Gastrocnemius medialis (tissue), 4 donors: ENCODE results near the gene CSRNP3. TPM values are rescaled to one million over a fixed set of nuclear protein-coding genes. Genes with fewer than 3 reads are reported as not detected.

ENCODE experiments used
- ATAC-seq, 2 donors: fragments of 150-250 bp; one replicate each; pipeline ENCODE4 v1.9.1; 2016
- DNase-seq, 2 donors: peaks; one replicate each; pipeline ENCODE4 v3.0.0-alpha.2; 2019
- H3K27ac ChIP-seq, 4 donors: fragments of 200-600 bp; sonication (generic); 1 replicate in 1 of 4; 2 replicates in 3 of 4; pipeline ENCODE4 v1.5.1; 2016 to 2018; ENCODE audit warnings: mild to moderate bottlenecking in 2 of 4, moderate library complexity in 1 of 4
- H3K27me3 ChIP-seq, 3 donors: fragments of 200-600 bp; sonication (generic) in 2 of 3; 1 replicate in 1 of 3; 2 replicates in 2 of 3; pipeline versions ENCODE4 v1.5.1 to v1.6.0; 2016 to 2019; ENCODE audit warnings: mild to moderate bottlenecking in 1 of 3, moderate library complexity in 1 of 3
- H3K36me3 ChIP-seq, 2 donors: fragments of 200-600 bp; sonication (generic) in 1 of 2; one replicate each; pipeline ENCODE4 v1.5.1; 2017 to 2018
- H3K4me1 ChIP-seq, 2 donors: fragments of 200-600 bp; sonication (generic) in 1 of 2; one replicate each; pipeline ENCODE4 v1.5.1; 2016 to 2017; ENCODE audit warnings: mild to moderate bottlenecking in 2 of 2
- H3K4me3 ChIP-seq, 4 donors: fragments of 200-600 bp; sonication (generic) in 3 of 4; 1 replicate in 1 of 4; 2 replicates in 3 of 4; pipeline ENCODE4 v1.5.1; 2016 to 2019; ENCODE audit warnings: mild to moderate bottlenecking in 2 of 4
- H3K9me3 ChIP-seq, 3 donors: fragments of 200-600 bp; sonication (generic) in 2 of 3; 1 replicate in 1 of 3; 2 replicates in 2 of 3; pipeline ENCODE4 v1.5.1; 2016 to 2019
- POLR2A ChIP-seq, 2 donors: fragments of 450-650 bp; IDR thresholded peaks; one replicate each; pipeline ENCODE4 v1.6.1; 2017; ENCODE audit warnings: antibody characterized with exemption in 2 of 2, mild to moderate bottlenecking in 2 of 2, moderate library complexity in 2 of 2
- in situ Hi-C, 4 donors: fragments of 200-750 bp; cut with MboI; loops; one replicate each; pipeline versions ENCODE4 v1.15.0 to v1.8.0; 2017; ENCODE audit warnings: low sequenced_read_pairs in 4 of 4
- intact Hi-C: fragments of 100-400 bp; cut with DNase I; formaldehyde crosslinking; loops from one replicate; pipeline ENCODE4 v1.15.1; 2023; ENCODE audit warnings: low total_unique reads
- total RNA-seq, 4 donors: library from RNA; depleted of rRNA; stranded (reverse); fragments of >200 nt; gene quantifications; one replicate each; pipeline versions ENCODE4 v1.1.0 to v1.2.3, GENCODE V29; 2016
- TF ChIP-seq, protein P1 (sequence below), 5 experiments: fragments of 450-650 bp in 3 of 5; fragments of 200-600 bp in 2 of 5; sonication (generic) in 2 of 5; IDR thresholded peaks in 4 of 5; conservative IDR thresholded peaks in 1 of 5; 1 replicate in 4 of 5; 2 replicates in 1 of 5; pipeline ENCODE4 v1.5.1; 2016 to 2019; ENCODE audit warnings: antibody characterized with exemption in 5 of 5, mild to moderate bottlenecking in 3 of 5, moderate library complexity in 3 of 5

Gene CSRNP3
- total RNA-seq, 4 donors from 2014 or later, result 0.05 to 0.27 (median 0.08) TPM

DNA sequence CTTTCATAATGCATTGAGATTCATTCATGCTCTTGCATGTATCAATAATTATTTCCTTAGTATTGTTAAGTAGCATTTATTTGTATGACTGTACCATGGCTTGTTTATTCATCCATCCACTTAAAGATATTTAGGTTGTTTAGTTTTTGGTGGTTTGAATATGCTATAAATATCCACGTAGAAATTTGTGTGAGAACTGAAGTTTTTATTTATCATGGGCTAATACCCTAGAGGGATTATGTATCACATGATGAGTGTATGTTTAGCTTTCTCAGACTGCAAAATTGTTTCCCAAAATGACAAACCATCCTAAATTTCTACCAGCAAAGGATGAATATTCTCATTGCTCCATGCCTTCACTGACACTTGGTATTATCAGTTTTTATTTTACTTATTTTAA is 55.2 kb downstream of the CSRNP3 start:
- intact Hi-C loops, result no loop called here
- Histone ChIP-seq H3K4me1 (no peaks in the 10 kb centered on the region), H3K9me3 (no peaks in the 10 kb centered on the region), H3K27me3 (no peaks in the 10 kb centered on the region), H3K4me3 (no peak overlapping the region), H3K36me3 (no peaks in the 10 kb centered on the region), H3K27ac (no peak overlapping the region)
- no peak for ATAC-seq
- DNase-seq, result no peak
- in situ Hi-C loops, result no loop called here
- no peak for TF ChIP-seq POLR2A (IDR thresholded peaks at IDR 0.05)
- TF ChIP-seq, protein P1, sequence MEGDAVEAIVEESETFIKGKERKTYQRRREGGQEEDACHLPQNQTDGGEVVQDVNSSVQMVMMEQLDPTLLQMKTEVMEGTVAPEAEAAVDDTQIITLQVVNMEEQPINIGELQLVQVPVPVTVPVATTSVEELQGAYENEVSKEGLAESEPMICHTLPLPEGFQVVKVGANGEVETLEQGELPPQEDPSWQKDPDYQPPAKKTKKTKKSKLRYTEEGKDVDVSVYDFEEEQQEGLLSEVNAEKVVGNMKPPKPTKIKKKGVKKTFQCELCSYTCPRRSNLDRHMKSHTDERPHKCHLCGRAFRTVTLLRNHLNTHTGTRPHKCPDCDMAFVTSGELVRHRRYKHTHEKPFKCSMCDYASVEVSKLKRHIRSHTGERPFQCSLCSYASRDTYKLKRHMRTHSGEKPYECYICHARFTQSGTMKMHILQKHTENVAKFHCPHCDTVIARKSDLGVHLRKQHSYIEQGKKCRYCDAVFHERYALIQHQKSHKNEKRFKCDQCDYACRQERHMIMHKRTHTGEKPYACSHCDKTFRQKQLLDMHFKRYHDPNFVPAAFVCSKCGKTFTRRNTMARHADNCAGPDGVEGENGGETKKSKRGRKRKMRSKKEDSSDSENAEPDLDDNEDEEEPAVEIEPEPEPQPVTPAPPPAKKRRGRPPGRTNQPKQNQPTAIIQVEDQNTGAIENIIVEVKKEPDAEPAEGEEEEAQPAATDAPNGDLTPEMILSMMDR (IDR thresholded peaks at IDR 0.05 in 4 of 5, conservative IDR thresholded peaks at IDR 0.05 in 1 of 5), result no peak

DNA sequence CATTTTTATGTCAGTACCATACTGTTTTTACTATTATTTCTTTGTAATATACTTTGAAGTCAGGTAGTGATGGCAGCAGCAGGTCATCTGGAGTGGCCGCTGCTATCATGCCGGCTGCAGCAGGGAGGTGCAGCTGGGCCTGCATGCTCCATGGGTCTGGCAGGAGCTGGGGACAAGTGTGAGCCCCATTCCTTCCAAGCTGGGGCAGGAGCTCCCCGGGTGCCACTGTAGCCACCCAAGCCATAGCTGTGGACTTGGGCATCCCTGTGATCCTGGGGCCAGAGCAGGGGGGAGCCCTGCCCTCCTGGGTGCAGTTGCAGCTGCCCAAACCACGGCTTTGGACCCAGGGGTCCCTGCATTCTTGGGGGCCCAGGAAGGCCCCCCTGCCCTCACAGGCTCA is 59.2 kb downstream of the CSRNP3 start:
- H3K27ac ChIP-seq, result no peak overlapping the region
- no peak overlapping the region for H3K4me3 ChIP-seq
- H3K9me3 ChIP-seq, result no peaks in the 10 kb centered on the region
- ATAC-seq (no peak), DNase-seq (no peak)
- H3K27me3 ChIP-seq, result no peaks in the 10 kb centered on the region
- TF ChIP-seq, protein P1 (IDR thresholded peaks at IDR 0.05 in 4 of 5, conservative IDR thresholded peaks at IDR 0.05 in 1 of 5), result no peak
- no peak for TF ChIP-seq POLR2A (IDR thresholded peaks at IDR 0.05)
- intact Hi-C loops, result no loop called here
- H3K36me3 ChIP-seq, result no peaks in the 10 kb centered on the region
- H3K4me1 ChIP-seq, result no peaks in the 10 kb centered on the region
- in situ Hi-C loops, result no loop called here

DNA sequence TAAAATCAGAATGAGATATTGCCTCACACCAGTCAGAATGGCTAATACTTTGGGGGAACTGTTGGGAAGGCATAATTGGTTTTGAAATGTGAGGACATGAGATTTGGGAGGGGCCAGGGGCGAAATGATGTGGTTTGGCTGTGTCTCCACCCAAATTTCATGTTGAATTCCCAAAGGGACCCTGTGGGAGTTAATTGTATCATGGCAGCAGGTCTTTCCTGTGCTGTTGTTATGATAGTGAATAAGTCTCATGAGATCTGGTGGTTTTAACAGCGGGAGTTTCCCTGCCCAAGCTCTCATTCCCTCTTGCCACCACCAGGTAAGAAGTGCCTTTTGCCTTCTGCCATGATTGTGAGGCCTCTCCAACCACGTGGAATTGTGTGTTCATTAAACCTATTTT is 59.6 kb downstream of the CSRNP3 start:
- Histone ChIP-seq H3K9me3 (no peaks in the 10 kb centered on the region), H3K36me3 (no peaks in the 10 kb centered on the region), H3K4me1 (no peaks in the 10 kb centered on the region), H3K27me3 (no peaks in the 10 kb centered on the region), H3K27ac (no peak overlapping the region), H3K4me3 (no peak overlapping the region)
- intact Hi-C loops, result no loop called here
- ATAC-seq (no peak), DNase-seq (no peak)
- no peak for TF ChIP-seq POLR2A (IDR thresholded peaks at IDR 0.05)
- TF ChIP-seq, protein P1 (IDR thresholded peaks at IDR 0.05 in 4 of 5, conservative IDR thresholded peaks at IDR 0.05 in 1 of 5), result no peak
- in situ Hi-C loops, result no loop called here

DNA sequence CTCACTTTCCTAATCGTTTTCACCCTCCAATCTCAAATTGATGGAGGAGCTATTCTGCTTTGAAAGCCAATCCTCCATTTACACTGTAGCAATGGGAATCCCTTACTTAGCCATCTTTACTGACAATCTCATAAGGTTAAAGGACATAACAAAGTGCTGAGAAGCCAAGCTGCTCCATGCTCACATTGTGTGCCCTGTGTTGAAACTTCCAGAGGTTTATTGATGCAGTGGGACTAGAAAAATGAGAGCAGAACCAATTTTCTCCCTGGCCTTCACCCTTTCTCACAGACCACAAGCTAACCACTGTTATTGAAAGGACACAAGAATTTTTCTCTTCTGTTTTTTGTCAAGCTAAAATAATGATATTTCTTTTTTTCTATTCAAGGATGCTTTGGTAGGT is 63.8 kb downstream of the CSRNP3 start:
- ATAC-seq, result peak in 1 of 2 donors; percentile 33
- in situ Hi-C loops, result no loop called here

DNA sequence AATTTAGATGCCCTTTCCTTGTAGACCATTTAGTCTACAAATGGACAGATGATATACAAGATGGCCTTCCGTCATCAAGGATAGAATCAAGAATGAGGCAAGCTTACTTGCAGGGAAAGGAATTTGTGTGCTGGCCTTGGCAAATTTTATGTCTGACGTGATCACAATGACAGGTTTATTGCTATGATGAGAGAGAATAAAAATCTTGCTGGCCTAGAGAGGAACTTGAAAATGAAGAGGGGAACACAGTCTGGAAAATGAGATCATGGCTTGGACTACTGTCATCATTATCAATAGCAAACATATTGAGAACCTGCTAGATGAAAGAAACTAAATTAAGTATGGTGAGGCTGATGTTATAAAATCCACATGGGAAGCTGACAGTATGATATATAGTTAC is 66.0 kb downstream of the CSRNP3 start:
- H3K9me3 ChIP-seq, result no peaks in the 10 kb centered on the region
- TF ChIP-seq POLR2A (IDR thresholded peaks at IDR 0.05), result no peak
- TF ChIP-seq, protein P1 (IDR thresholded peaks at IDR 0.05 in 4 of 5, conservative IDR thresholded peaks at IDR 0.05 in 1 of 5), result no peak
- intact Hi-C loops, result no loop called here
- no peak for DNase-seq
- in situ Hi-C loops, result no loop called here
- H3K27ac ChIP-seq, result no peak overlapping the region
- no peaks in the 10 kb centered on the region for H3K36me3 ChIP-seq
- H3K4me3 ChIP-seq, result no peak overlapping the region
- no peak for ATAC-seq
- H3K4me1 ChIP-seq, result no peaks in the 10 kb centered on the region
- H3K27me3 ChIP-seq, result no peaks in the 10 kb centered on the region

More for the DNA sequence above, 63.8 kb downstream of the CSRNP3 start:
- H3K4me1 ChIP-seq, result no peaks in the 10 kb centered on the region
- H3K9me3 ChIP-seq, result no peaks in the 10 kb centered on the region
- intact Hi-C loops, result no loop called here
- H3K27me3 ChIP-seq, result no peaks in the 10 kb centered on the region
- no peak overlapping the region for H3K27ac ChIP-seq
- H3K4me3 ChIP-seq, result no peak overlapping the region
- DNase-seq, result no peak
- TF ChIP-seq, protein P1 (IDR thresholded peaks at IDR 0.05 in 4 of 5, conservative IDR thresholded peaks at IDR 0.05 in 1 of 5), result no peak
- TF ChIP-seq POLR2A (IDR thresholded peaks at IDR 0.05), result no peak
- H3K36me3 ChIP-seq, result no peaks in the 10 kb centered on the region
